GM18511 (cell line): ENCODE results near the gene KCNT1.

Experiments used
- ATAC-seq: cut with Tn5 transposase; IDR thresholded peaks from one replicate; pipeline ENCODE4 v1.9.1; 2021; ENCODE audit warnings: mild to moderate bottlenecking, moderate library complexity; ENCODE audit not compliant: unreplicated experiment

The KCNT1 gene

DNA sequence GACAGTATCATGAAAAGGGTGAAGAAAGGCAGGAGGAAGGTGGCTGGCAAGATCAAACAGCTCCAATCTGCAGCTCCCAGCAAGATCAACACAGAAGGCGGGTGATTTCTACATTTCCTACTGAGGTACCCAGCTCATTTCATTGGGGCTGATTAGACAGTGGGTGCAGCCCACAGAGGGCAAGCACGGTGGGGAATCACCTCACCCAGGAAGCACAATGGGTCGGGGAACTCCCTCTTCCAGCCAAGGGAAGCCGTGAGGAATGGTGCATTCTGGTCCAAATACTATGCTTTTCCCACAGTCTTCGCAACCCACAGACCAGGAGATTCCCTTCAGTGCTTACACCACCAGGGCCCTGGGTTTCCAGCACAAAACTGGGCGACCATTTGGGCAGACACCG, 138.6 kb downstream of the KCNT1 start:
- ATAC-seq = no peak
